ENCODE results near the gene SHROOM1.
"Not testable (repeated sequence)": the region's sequence is repeated elsewhere in the genome, so short reads cannot be mapped to it uniquely, and the experiment has no call there.

Gene SHROOM1

GRCh38 chr5:132812123-132812765, 18.2 kb downstream of the SHROOM1 start:
- DNase-seq (ENCODE audit: low spot score): no peak
- TF ChIP-seq CTCF (IDR thresholded peaks at IDR 0.05; ENCODE audit: extremely low read depth, missing control alignments): no peak

- no peak for TF ChIP-seq CTCF (IDR thresholded peaks at IDR 0.05; ENCODE audit: extremely low read depth, missing control alignments)
- no peak for DNase-seq (ENCODE audit: low spot score)
These were observed 19.8 kb downstream of the SHROOM1 start for GRCh38 chr5:132810605-132811004.

- TF ChIP-seq CTCF (IDR thresholded peaks at IDR 0.05; ENCODE audit: extremely low read depth, missing control alignments): no peak
- no peak for DNase-seq (ENCODE audit: low spot score)
These were observed 21.6 kb downstream of the SHROOM1 start for GRCh38 chr5:132808866-132809265.

GRCh38 chr5:132808448-132808847, 22.0 kb downstream of the SHROOM1 start:
- TF ChIP-seq CTCF (IDR thresholded peaks at IDR 0.05; ENCODE audit: extremely low read depth, missing control alignments): no peak
- DNase-seq (ENCODE audit: low spot score): no peak

- no peak for DNase-seq (ENCODE audit: low spot score)
- TF ChIP-seq CTCF (IDR thresholded peaks at IDR 0.05; ENCODE audit: extremely low read depth, missing control alignments): peak; percentile 11
These were observed 23.1 kb downstream of the SHROOM1 start for GRCh38 chr5:132807163-132807838.

- not testable (repeated sequence) for DNase-seq (ENCODE audit: low spot score)
These were observed 23.7 kb downstream of the SHROOM1 start for GRCh38 chr5:132806804-132807162.

- DNase-seq (ENCODE audit: low spot score): not testable (repeated sequence)
These were observed 24.6 kb downstream of the SHROOM1 start for GRCh38 chr5:132805872-132806271.

GRCh38 chr5:132804219-132804618, 26.2 kb downstream of the SHROOM1 start:
- not testable (repeated sequence) for DNase-seq (ENCODE audit: low spot score)

GRCh38 chr5:132802685-132803066, 27.8 kb downstream of the SHROOM1 start:
- not testable (repeated sequence) for DNase-seq (ENCODE audit: low spot score)

All from GM20000 (cell line).